Stimulated activated CD4-positive, alpha-beta T cell treated with anti-CD3 and anti-CD28 coated beads, Interleukin-15, amount 100 ng/mL, for 1 hour (primary cell): Measurements from ENCODE around the gene BGLAP.

Source experiments
- DNase-seq, 2 donors: peaks; one replicate each; pipeline ENCODE4 v3.0.0-alpha.2; 2020; ENCODE audit warnings: low read depth in 1 of 2, low spot score in 1 of 2

The BGLAP gene

DNA sequence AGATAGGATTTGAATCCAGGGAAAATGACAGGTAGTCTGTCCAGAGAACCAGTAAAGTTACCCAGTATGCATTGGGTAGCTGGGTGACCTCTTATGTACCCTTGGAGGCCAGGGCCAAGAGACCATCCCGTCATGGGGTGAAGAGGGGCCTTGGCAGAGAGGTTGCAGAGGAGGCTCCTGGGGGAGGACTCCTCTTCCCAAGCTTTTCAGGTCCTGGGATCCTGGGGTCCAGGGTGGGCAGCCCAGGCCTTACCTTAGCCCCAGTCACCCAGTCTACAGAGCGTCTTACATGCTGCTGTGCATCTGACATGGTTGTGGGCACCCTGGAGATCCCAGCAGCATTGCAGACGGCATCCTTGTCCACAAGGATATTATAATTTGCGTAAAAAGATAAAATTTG, 15.2 kb upstream of the BGLAP start:
- no peak for DNase-seq

- DNase-seq: no peak
Observed at GRCh38 chr1:156228501-156228900, 13.5 kb upstream of the BGLAP start.

DNA sequence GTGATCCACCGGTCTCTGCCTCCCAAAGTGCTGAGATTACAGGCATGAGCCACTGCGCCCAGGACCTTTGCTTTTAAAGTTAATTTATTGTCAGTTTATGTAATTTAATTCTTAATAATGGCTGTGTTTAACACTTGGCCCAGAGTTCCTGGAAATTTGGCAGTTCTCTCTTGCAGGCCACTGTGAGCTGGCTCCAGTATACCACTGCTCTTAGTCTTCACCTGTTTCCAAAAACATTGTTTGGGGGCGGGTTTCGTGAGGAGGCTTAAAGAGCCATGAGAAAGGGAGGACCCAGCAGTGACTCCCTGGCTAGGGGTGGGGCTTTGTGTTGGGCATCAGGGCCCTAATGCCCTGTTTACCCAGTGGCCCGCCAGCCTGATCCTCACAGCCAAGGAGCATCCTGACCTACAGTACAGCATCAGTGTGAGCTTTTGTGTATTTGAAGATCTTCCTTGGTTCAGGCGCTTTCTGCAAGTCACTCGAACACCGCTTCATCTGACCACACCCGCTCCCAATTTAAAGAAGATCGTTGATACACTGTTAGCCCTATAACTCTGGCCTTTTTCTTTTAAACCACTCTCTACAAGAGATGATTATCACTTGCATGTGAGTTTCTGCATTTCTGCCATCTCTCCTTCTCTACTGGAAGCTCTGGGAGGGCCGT, 12.0 kb upstream of the BGLAP start:
- no peak for DNase-seq

GRCh38 chr1:156230473-156230837, 11.5 kb upstream of the BGLAP start:
- no peak for DNase-seq

DNA sequence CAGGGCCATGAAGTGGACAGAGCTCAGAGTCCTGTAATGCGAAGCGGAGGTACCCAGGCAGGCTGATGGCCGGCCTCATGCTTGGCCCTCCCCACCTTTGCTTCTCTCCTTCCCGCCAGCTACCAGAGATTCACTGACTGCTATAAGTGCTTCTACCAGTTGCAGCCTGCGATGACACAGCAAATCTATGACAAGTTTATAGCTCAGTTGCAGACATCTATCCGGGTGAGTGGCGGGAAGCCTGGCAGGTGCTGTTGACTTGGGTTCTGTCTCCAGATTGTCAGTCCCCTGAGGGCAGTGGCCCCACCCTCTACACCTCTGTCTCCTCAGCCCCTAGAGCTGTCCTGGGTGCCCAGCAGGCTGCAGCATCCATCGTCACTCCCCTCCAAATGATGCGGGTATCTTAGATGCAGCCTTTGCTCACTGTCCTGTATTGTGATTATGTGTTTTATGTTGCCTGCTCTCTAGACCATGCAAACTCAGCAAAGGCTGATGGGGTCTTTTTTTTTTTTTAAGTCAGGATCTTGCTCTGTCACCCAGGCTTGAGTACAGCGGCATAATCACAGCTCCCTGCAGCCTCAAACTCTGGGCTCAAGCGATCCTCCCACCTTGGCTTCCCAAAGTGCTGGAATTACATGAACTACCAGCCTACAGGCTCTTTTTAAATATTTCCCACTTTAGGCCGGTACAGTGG, 9.6 kb upstream of the BGLAP start:
- DNase-seq: no peak

- no peak for DNase-seq
Observed at GRCh38 chr1:156233426-156234127, 8.4 kb upstream of the BGLAP start.

DNA sequence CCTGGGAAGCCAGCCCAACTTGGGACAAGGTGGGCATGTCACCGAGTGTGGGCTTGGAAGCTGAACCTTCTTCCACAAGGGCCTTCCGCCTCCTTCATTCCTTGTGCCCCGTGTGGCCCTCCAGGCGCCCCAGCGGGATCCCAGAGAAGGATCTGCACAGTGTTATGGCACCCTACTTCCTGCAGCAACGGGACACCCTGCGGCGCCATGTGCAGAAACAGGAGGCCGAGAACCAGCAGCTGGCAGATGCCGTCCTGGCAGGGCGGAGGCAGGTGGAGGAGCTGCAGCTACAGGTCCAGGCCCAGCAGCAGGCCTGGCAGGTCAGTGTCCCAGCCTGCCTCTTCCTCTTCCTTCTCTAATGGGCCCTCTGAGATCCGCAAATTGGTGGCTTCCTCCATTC, 5.8 kb upstream of the BGLAP start:
- no peak for DNase-seq

- DNase-seq: no peak
Observed at GRCh38 chr1:156238248-156238647, 3.7 kb upstream of the BGLAP start.

- no peak for DNase-seq
Observed at GRCh38 chr1:156241311-156241811, 623 bp upstream of the BGLAP start.

GRCh38 chr1:156242738-156243137, 754 bp downstream of the BGLAP start:
- no peak for DNase-seq

DNA sequence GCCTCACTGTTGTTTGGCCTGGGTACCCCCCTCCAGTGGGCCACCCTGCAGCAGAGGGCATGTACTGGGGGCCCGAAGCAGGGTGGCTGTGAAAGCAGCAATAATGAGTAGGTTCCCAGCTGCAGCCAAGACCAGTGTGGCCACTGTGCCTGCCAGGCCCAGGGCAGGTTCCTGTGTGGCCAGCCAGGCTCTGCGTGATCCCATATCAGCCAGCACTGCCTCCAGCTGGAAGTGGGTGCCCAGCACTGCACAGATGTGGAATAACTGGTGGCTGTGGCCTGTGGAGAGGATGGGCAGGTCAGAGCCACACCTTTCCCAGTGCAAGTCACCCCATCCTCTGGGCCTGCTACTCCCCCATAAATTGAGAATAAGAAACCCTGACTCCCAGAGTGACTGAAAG, 2.1 kb downstream of the BGLAP start:
- DNase-seq: no peak

DNA sequence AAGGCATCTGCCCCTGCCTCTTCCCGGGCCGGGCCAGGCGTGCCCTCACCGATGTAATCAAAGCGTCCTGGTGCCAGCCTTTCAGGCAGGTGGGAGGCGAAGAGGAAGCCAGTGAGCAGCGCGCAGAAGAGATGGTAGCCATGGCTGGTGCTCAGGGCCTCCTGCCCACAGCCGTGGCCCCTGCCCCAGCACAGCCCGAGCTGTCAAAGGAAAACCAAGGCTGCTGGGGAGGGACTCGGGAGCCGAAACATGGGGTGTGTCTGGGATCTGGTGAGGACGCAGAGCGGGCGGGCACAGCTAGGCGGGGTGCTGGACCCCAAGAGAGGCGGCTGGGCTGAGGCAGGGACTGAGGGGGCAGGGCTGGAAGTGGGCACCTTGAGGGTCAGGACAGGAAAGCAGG, 2.7 kb downstream of the BGLAP start:
- no peak for DNase-seq

- DNase-seq: no peak
Observed at GRCh38 chr1:156245451-156246232, 3.7 kb downstream of the BGLAP start.

- DNase-seq: no peak
Observed at GRCh38 chr1:156246241-156246780, 4.3 kb downstream of the BGLAP start.

DNA sequence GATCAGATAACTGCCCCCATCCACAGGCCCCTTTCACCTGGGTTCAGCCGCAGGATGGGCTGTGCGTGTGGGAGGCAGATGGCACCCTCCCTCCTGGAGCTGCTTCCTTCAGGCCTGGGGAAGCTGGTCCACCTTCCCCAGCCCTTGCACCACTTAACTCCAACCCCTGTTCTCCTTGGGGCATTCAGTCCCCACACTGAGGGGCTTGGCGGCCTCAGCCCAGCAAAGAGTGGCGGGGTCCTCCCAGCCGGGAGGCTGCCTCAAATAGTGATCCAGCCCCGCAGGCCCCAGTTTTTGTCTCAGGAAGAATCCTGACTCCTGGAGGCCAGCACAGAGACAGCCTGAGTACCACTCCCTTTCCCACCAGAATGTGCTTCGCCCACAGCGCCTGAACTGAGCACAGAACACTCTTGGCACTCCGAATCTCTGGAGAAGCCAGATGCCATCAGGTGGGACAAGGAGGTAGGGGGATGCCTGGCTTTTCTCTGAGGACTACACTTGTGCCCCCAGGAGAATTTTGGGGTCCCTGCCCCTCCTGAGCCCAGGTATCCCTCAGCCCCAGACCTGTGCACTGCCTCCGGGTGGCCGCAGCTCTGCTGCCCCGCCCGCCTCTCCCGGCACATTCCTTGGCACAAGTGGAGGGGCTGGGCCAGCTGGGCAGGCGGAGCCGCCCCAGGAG, 4.9 kb downstream of the BGLAP start:
- no peak for DNase-seq

DNA sequence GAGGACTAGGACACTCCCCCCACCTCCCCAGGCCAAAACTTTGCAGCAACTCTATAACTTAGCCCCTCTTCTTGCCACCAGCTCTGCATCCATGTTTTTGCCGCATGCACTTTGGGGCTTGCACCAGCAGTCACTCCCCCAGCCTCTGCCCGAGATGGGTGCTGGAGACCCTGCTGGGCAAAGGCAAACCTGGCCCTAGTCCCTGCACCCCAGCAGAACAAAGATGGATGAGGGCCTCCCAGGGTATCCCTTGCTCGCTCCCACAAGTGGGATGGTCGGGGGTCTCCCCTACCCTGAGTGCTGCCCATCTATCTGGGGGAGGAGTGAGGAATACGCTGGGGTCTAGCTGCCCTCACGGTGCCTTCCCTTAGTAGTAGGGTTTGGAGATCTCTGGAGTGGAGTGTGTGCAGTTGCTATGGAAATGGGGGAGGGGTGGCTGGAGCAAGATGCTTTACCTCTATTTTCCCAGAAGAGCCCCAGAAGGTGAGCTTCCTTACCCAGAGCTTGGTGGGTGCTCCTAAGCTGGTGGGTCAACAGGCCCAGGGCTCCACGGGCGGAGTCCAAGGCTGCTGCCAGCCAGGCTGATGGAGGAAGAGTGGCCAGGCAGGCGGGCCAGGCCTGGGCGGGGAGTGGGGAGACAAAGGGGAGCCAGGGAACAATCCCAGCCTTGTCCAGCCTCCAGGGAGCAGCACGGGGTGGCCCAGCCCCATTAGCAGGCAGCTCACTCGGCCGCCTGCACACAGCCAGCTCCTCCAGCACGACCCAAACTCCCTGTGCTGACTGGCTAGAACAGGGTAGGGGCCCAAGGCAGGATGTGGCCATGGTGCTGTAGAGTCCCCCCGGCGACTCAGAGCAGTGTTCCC, 5.7 kb downstream of the BGLAP start, which contains the start of gene PAQR6:
TSS of gene PAQR6 (minus strand) at position 597 of the 863 bp plus-strand sequence. CDS start 1,325 bp downstream, outside the sequence.
- DNase-seq: no peak

- DNase-seq: no peak
Observed at GRCh38 chr1:156248323-156248683, 6.3 kb downstream of the BGLAP start.

GRCh38 chr1:156249593-156249992, 7.6 kb downstream of the BGLAP start:
- DNase-seq: no peak

DNA sequence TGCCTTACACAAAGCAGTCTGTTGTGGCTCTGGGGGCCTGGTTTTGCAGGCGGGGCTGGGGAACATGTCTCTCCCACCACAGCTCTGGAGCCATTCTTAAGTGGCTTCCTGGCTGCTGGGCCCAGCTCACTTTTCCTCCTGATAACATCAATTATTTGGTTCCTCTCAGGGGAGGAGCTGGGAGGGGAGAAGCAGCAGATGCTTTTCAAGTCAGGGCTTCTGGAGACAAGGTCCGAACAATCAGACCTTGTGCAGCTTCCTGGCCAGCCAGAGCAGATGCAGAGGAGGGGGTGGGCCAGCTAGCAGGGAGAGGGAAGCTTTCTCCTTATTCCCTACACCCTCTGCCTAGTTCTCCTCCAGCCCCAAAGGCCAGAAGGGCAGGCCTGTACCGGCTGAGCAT, 9.5 kb downstream of the BGLAP start:
- DNase-seq: no peak

DNA sequence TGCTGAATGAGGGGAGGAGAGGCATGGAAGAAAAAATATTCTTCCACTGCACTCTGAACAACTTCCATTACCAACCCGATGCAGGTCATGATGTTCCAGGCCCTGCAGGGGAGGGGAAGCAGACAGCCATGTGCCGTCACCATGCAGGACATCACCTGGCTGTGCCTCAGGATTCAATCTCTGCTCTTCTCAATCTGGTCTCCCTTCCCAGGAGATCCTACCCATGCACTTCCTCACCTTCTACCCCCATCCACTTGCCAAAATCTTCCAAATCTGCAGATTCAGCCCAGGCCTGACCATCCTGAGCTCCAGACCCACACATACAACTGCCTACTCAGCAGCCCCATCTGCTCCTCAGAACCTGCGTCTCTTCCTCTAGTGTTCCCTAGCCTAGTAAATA, 11.7 kb downstream of the BGLAP start:
- DNase-seq: no peak
